Smooth muscle cell (in vitro differentiated cells): ENCODE data around the gene CAMKMT. TPM values are rescaled to one million over a fixed set of nuclear protein-coding genes. Genes with fewer than 3 reads are reported as not detected.

Experiments used
- DNase-seq: peaks from one replicate; lab custom pipeline; 2025; ENCODE audit not compliant: unreplicated experiment; lab: John Stamatoyannopoulos, UW
- H2AFZ ChIP-seq: fragments of 200-600 bp; sonication (generic); 2 replicates; pipeline ENCODE4 v1.6.0; 2016; ENCODE audit warnings: antibody characterized with exemption, low read depth, mild to moderate bottlenecking
- H3F3A ChIP-seq: fragments of 200-600 bp; sonication (generic); 2 replicates; pipeline ENCODE4 v1.6.0; 2017; ENCODE audit warnings: antibody characterized with exemption, low read depth
- H3K27ac ChIP-seq: fragments of 200-600 bp; sonication (generic); 2 replicates; pipeline ENCODE4 v1.5.1; 2016; ENCODE audit warnings: low read depth, mild to moderate bottlenecking
- H3K27me3 ChIP-seq: fragments of 200-600 bp; sonication (generic); 2 replicates; pipeline ENCODE4 v1.6.1; 2016; ENCODE audit warnings: low read depth, mild to moderate bottlenecking
- H3K36me3 ChIP-seq: fragments of 200-600 bp; sonication (generic); 2 replicates; pipeline ENCODE4 v1.5.1; 2016; ENCODE audit warnings: low read depth
- H3K4me1 ChIP-seq: fragments of 200-600 bp; sonication (generic); 2 replicates; pipeline ENCODE4 v1.5.1; 2016; ENCODE audit warnings: low read depth
- H3K4me2 ChIP-seq: fragments of 200-600 bp; sonication (generic); 2 replicates; pipeline ENCODE4 v1.6.0; 2016; ENCODE audit warnings: mild to moderate bottlenecking
- H3K4me3 ChIP-seq: fragments of 200-600 bp; sonication (generic); 2 replicates; pipeline ENCODE4 v1.5.1; 2016; ENCODE audit warnings: mild to moderate bottlenecking
- H3K79me2 ChIP-seq: fragments of 200-600 bp; sonication (generic); 2 replicates; pipeline ENCODE4 v1.6.0; 2016; ENCODE audit warnings: low read depth, mild to moderate bottlenecking
- H3K9ac ChIP-seq: fragments of 200-600 bp; sonication (generic); 2 replicates; pipeline ENCODE4 v1.6.0; 2016; ENCODE audit warnings: low read depth
- H3K9me3 ChIP-seq: fragments of 200-600 bp; sonication (generic); replicated peaks from 2 replicates; pipeline ENCODE4 v1.5.1; 2016; ENCODE audit warnings: low read depth
- H4K20me1 ChIP-seq: fragments of 200-600 bp; sonication (generic); 2 replicates; pipeline ENCODE4 v1.6.0; 2016; ENCODE audit warnings: low read depth
- CTCF ChIP-seq: fragments of 200-600 bp; sonication (generic); IDR thresholded peaks from 2 replicates; pipeline ENCODE4 v1.5.1; 2017; ENCODE audit warnings: borderline replicate concordance, mild to moderate bottlenecking, antibody characterized with exemption; ENCODE audit not compliant: insufficient read depth, poor library complexity, severe bottlenecking
- WGBS: methylation state at CpG from one replicate; pipeline ENCODE4 v1.1.7; 2016; ENCODE audit warnings: low lambda C conversion rate; 5-methylcytosine and 5-hydroxymethylcytosine counted together
- polyA plus RNA-seq: library from polyadenylated mRNA; unstranded; fragments of >200 nt; fragmentation: Nextera tagmentation; extraction: Ambion mirVana; gene quantifications from 2 replicates; pipeline ENCODE4 v1.2.1, GENCODE V29; 2016
- total RNA-seq: library from RNA; depleted of rRNA; stranded (reverse); fragments of >200 nt; gene quantifications from 2 replicates; pipeline ENCODE4 v1.2.3, GENCODE V29; 2014

Gene CAMKMT
- total and polyA plus RNA-seq, 2 experiments from 2014 or later, result 7.2 to 7.6 TPM

- Histone ChIP-seq H3K4me3 (no peak overlapping the region), H4K20me1 (no peaks in the 10 kb centered on the region), H3K9me3 (no peaks in the 10 kb centered on the region), H3K27ac (no peak overlapping the region), H3K79me2 (no peaks in the 10 kb centered on the region), H3K9ac (no peak overlapping the region), H2AFZ (no peak overlapping the region), H3K36me3 (no peaks in the 10 kb centered on the region), H3K4me1 (peaks cover 63% of the 10 kb centered on the region), H3K27me3 (no peaks in the 10 kb centered on the region), H3K4me2 (no peak overlapping the region), H3F3A (no peaks in the 10 kb centered on the region)
- no peak for TF ChIP-seq CTCF
- no peak for DNase-seq
- 60% methylated on average over 4 of the region's 4 CpGs for WGBS
These were observed 346.4 kb downstream of the CAMKMT start for GRCh38 chr2:44707945-44708660.

GRCh38 chr2:44708661-44709000 is 346.9 kb downstream of the CAMKMT start:
- WGBS, result 51% methylated on average over 3 of the region's 3 CpGs
- Histone ChIP-seq H4K20me1 (no peaks in the 10 kb centered on the region), H3F3A (no peaks in the 10 kb centered on the region), H3K4me3 (no peak overlapping the region), H3K9me3 (no peaks in the 10 kb centered on the region), H3K27ac (no peak overlapping the region), H3K4me2 (no peak overlapping the region), H3K27me3 (no peaks in the 10 kb centered on the region), H3K4me1 (peaks cover 69% of the 10 kb centered on the region), H3K36me3 (no peaks in the 10 kb centered on the region), H3K9ac (no peak overlapping the region), H3K79me2 (no peaks in the 10 kb centered on the region), H2AFZ (no peak overlapping the region)
- TF ChIP-seq CTCF, result no peak
- DNase-seq, result no peak

- TF ChIP-seq CTCF, result no peak
- no peaks in the 10 kb centered on the region for H3K9me3 ChIP-seq
These were observed 351.4 kb downstream of the CAMKMT start for GRCh38 chr2:44713170-44713569.

GRCh38 chr2:44715671-44716081 is 353.9 kb downstream of the CAMKMT start:
- peak; percentile 26 for TF ChIP-seq CTCF
- 60% methylated on average over 3 of the region's 3 CpGs for WGBS
- Histone ChIP-seq H3K4me3 (no peak overlapping the region), H3K27ac (no peak overlapping the region), H3K4me2 (no peak overlapping the region), H3K9me3 (no peaks in the 10 kb centered on the region), H3K4me1 (peaks cover 18% of the 10 kb centered on the region), H4K20me1 (no peaks in the 10 kb centered on the region), H3K9ac (no peak overlapping the region), H3K79me2 (no peaks in the 10 kb centered on the region), H3K36me3 (no peaks in the 10 kb centered on the region), H3K27me3 (no peaks in the 10 kb centered on the region), H3F3A (no peaks in the 10 kb centered on the region), H2AFZ (no peak overlapping the region)
- DNase-seq, result no peak

More at GRCh38 chr2:44713170-44713569, 351.4 kb downstream of the CAMKMT start:
- H3K4me2 ChIP-seq, result no peak overlapping the region
- no peaks in the 10 kb centered on the region for H3F3A ChIP-seq
- WGBS, result 83% methylated on average over 3 of the region's 3 CpGs
- H3K79me2 ChIP-seq, result no peaks in the 10 kb centered on the region
- peaks cover 38% of the 10 kb centered on the region for H3K4me1 ChIP-seq
- no peak overlapping the region for H3K27ac ChIP-seq
- no peak overlapping the region for H2AFZ ChIP-seq
- H3K36me3 ChIP-seq, result no peaks in the 10 kb centered on the region
- no peak for DNase-seq
- H3K9ac ChIP-seq, result no peak overlapping the region
- H3K27me3 ChIP-seq, result no peaks in the 10 kb centered on the region
- H3K4me3 ChIP-seq, result no peak overlapping the region
- no peaks in the 10 kb centered on the region for H4K20me1 ChIP-seq
